Type B pancreatic cell (in vitro differentiated cells): ENCODE results near the gene CD1C. TPM values are rescaled to one million over a fixed set of nuclear protein-coding genes. Genes with fewer than 3 reads are reported as not detected.

ENCODE experiments used
- DNase-seq: peaks from one replicate; pipeline ENCODE4 v3.0.0; 2021; ENCODE audit warnings: mixed read lengths; ENCODE audit not compliant: unreplicated experiment; ENCODE audit errors: extremely low spot score
- H3K27ac Mint-ChIP-seq: 2 replicates; pipeline ENCODE4 v1.8.0; 2021; ENCODE audit warnings: mild to moderate bottlenecking, mixed read lengths
- H3K27me3 Mint-ChIP-seq: 2 replicates; pipeline ENCODE4 v1.8.0; 2021; ENCODE audit warnings: mixed read lengths
- H3K36me3 Mint-ChIP-seq: 2 replicates; pipeline ENCODE4 v1.8.0; 2021; ENCODE audit warnings: mixed read lengths
- H3K4me1 Mint-ChIP-seq: one replicate; pipeline ENCODE4 v1.8.0; 2021; ENCODE audit warnings: mixed read lengths; ENCODE audit not compliant: unreplicated experiment
- H3K4me3 Mint-ChIP-seq: 2 replicates; pipeline ENCODE4 v1.8.0; 2021; ENCODE audit warnings: mild to moderate bottlenecking, mixed read lengths
- H3K9me3 Mint-ChIP-seq: 2 replicates; pipeline ENCODE4 v1.8.0; 2021; ENCODE audit warnings: mixed read lengths
- total RNA-seq: library from RNA; stranded (reverse); gene quantifications from 2 replicates; pipeline ENCODE4 v1.2.1, GENCODE V29; 2021; ENCODE audit warnings: low replicate concordance
- TF ChIP-seq, protein P1 (sequence below): fragments of 200-600 bp; sonication (generic); conservative IDR thresholded peaks from 2 replicates; pipeline ENCODE4 v1.5.0; 2021; ENCODE audit warnings: antibody characterized with exemption, mild to moderate bottlenecking

CD1C gene
- total RNA-seq, 1 donor from 2014 or later, result not detected

DNA sequence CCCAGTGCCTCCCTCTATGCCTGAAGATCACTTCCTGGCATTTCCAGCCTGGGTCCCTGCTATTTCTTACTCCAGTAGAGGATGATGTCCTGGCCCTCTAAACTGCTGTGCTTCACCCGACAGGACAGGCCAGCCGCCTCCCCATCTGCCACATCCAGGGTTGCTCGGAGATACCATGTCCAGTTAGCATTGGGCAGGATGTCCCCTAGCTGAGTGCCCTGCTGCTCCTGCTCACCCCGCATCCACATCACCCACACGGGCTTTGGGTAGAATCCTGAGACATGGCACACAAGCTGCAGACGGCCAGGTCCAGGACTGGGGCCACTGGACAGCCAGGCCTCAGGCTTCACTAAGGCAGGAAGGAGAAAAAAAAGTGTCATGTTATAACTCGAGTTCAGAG lies 39.6 kb downstream of the CD1C start:
- Mint-ChIP-seq H3K4me3 (no peak overlapping the region), H3K4me1 (no peaks in the 10 kb centered on the region), H3K27ac (no peak overlapping the region), H3K9me3 (no peaks in the 10 kb centered on the region), H3K36me3 (no peaks in the 10 kb centered on the region), H3K27me3 (no peaks in the 10 kb centered on the region)
- TF ChIP-seq, protein P1, sequence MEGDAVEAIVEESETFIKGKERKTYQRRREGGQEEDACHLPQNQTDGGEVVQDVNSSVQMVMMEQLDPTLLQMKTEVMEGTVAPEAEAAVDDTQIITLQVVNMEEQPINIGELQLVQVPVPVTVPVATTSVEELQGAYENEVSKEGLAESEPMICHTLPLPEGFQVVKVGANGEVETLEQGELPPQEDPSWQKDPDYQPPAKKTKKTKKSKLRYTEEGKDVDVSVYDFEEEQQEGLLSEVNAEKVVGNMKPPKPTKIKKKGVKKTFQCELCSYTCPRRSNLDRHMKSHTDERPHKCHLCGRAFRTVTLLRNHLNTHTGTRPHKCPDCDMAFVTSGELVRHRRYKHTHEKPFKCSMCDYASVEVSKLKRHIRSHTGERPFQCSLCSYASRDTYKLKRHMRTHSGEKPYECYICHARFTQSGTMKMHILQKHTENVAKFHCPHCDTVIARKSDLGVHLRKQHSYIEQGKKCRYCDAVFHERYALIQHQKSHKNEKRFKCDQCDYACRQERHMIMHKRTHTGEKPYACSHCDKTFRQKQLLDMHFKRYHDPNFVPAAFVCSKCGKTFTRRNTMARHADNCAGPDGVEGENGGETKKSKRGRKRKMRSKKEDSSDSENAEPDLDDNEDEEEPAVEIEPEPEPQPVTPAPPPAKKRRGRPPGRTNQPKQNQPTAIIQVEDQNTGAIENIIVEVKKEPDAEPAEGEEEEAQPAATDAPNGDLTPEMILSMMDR, result no peak
- no peak for DNase-seq

DNA sequence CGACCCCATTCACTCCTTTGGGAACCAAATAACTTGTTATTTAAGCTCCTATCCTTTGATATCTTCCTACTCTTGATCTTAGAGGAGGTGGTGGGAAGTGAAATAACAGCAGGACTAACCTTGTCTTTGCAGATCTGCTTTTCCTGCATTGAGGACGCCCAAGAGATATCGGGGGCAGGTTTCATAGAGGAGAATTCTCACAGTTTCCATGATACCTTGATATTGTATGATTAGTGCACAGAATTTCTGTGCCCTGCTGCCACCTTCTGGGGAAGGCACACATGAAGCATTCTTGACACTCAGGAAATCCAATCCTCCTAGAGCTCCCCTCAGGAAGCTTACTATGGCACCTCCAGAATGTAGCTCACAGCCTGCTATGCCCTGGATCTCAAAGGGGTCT lies 40.0 kb downstream of the CD1C start:
- no peaks in the 10 kb centered on the region for H3K27me3 Mint-ChIP-seq
- TF ChIP-seq, protein P1, result no peak
- no peak for DNase-seq
- H3K4me1 Mint-ChIP-seq, result no peaks in the 10 kb centered on the region
- no peaks in the 10 kb centered on the region for H3K9me3 Mint-ChIP-seq
- no peaks in the 10 kb centered on the region for H3K36me3 Mint-ChIP-seq
- no peak overlapping the region for H3K27ac Mint-ChIP-seq
- H3K4me3 Mint-ChIP-seq, result no peak overlapping the region

DNA sequence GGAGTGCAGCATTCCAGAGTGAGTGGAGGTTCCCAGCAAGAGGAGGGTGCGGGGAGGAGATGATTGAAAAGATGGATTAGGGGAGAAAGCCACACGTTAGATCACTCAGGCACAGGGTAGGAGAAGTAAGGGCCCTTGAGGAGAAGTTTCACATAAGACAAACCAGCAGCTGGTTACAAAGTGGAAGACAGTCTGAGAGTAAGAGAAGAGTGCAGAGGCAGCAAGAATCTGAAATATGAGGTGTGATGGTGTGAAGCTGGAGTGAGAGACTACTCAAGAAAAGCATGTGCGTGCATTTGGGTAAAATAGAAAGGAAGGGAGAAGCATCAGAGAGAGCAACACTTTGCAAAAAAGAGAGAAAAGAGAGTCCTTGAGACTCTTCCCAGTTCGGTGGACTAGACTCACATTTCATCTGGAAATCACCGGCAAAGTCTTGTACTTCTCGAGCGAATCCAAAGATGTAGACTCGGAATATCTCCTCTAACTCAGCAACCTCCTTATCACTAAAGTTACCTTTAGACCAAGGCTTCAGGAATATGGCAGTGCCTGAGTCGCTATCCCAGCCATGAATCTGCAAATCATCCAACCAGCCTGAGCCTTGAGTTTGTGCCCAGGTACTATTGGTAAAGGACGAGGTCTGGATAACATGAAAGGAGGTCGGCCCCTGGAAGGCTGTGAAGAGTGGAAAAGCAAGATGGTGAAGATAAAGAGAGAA lies 40.8 kb downstream of the CD1C start:
- TF ChIP-seq, protein P1, result no peak
- Mint-ChIP-seq H3K27ac (no peak overlapping the region), H3K4me1 (no peaks in the 10 kb centered on the region), H3K4me3 (no peak overlapping the region), H3K27me3 (no peaks in the 10 kb centered on the region), H3K9me3 (no peaks in the 10 kb centered on the region), H3K36me3 (no peaks in the 10 kb centered on the region)
- no peak for DNase-seq

DNA sequence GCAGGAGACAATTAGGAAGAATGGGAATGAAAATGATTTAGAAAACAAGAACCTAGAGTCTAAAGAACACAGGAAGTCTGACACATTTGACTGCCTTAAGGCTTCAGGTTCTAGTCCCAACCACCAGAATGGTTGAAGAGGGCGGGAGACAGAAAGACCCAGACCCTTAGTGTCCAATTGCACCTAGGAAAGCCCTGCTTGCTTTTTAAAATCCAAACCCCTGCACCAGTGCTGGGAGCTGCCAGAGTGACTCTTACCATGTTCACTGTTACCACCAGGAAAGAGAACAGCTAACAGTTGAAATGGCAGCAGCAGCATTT lies 41.3 kb downstream of the CD1C start:
- no peaks in the 10 kb centered on the region for H3K36me3 Mint-ChIP-seq
- H3K27ac Mint-ChIP-seq, result no peak overlapping the region
- TF ChIP-seq, protein P1, result no peak
- no peaks in the 10 kb centered on the region for H3K27me3 Mint-ChIP-seq
- H3K4me3 Mint-ChIP-seq, result no peak overlapping the region
- H3K4me1 Mint-ChIP-seq, result no peaks in the 10 kb centered on the region
- H3K9me3 Mint-ChIP-seq, result no peaks in the 10 kb centered on the region
- no peak for DNase-seq

DNA sequence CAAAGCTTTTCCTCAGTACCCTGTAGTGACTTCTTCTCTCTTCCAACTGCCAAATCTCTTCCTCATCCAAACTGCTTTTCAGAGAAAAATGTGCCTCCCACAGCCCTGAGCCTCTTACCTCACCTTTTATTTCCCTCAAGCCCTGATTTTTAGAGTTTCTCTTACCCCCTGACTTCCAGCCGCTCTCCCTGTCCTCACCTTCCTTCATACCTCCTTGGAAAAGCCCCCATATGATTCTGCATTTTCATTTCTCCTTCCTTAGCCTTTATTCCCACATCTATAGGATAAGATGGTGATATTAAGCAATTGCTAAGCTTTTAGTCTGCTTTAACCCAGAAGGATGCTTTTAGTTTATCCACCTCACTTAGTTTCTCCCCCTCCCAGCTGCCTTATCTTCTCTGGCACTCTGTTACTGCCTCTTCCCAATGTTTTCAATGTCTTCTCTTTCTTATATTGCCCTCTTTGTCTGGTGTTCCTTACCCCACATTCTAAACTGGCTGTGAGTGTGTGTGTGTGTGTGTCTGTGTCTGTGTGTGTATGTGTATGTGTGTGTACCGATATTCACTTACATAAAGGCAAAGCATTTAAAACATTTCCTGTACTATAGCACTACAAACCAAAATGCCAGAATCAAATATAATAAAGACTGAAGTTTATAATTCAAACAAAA lies 41.9 kb downstream of the CD1C start, which contains the start of gene CD1B:
CD1B (minus strand) TSS at position 51 of the 670 bp plus-strand sequence. CDS start 108 bp downstream, outside the sequence.
- DNase-seq, result no peak
- Mint-ChIP-seq H3K9me3 (no peaks in the 10 kb centered on the region), H3K4me3 (no peak within 1 kb of the TSS), H3K4me1 (no peaks in the 10 kb centered on the region), H3K27ac (no peak within 1 kb of the TSS), H3K36me3 (no peaks in the 10 kb centered on the region), H3K27me3 (no peaks in the 10 kb centered on the region)
- TF ChIP-seq, protein P1, result no peak
